ENCODE data around the gene NUDT14.

Gene NUDT14

GRCh38 chr14:105152794-105153241 lies 28.3 kb downstream of the NUDT14 start:
- Histone ChIP-seq H3K36me3 (ENCODE audit: insufficient read depth, low read length) (no peaks in the 10 kb centered on the region), H3K9ac (ENCODE audit: insufficient read length) (no peak overlapping the region), H3K27ac (no peak overlapping the region), H3K4me3 (no peak overlapping the region), H3K9me3 (ENCODE audit: low read depth, low read length) (no peaks in the 10 kb centered on the region)
- TF ChIP-seq POLR2AphosphoS5 (IDR thresholded peaks at IDR 0.05; ENCODE audit: borderline replicate concordance, low read depth, low read length) (no peak), EZH2 (IDR thresholded peaks at IDR 0.05) (no peak)
- no peak for DNase-seq (ENCODE audit: low read depth, low spot score)

- no peak overlapping the region for H3K9ac ChIP-seq (ENCODE audit: insufficient read length)
- DNase-seq (ENCODE audit: low read depth, low spot score) = no peak
- H3K36me3 ChIP-seq (ENCODE audit: insufficient read depth, low read length) = no peaks in the 10 kb centered on the region
Measured at GRCh38 chr14:105151838-105152793, 29.0 kb downstream of the NUDT14 start.

GRCh38 chr14:105151084-105151837 lies 29.9 kb downstream of the NUDT14 start:
- H3K9me3 ChIP-seq (ENCODE audit: low read depth, low read length) = no peaks in the 10 kb centered on the region
- no peak for DNase-seq (ENCODE audit: low read depth, low spot score)
- no peak overlapping the region for H3K27ac ChIP-seq
- no peak overlapping the region for H3K4me3 ChIP-seq
- H3K9ac ChIP-seq (ENCODE audit: insufficient read length) = no peak overlapping the region
- TF ChIP-seq EZH2 (IDR thresholded peaks at IDR 0.05) = no peak
- TF ChIP-seq POLR2AphosphoS5 (IDR thresholded peaks at IDR 0.05; ENCODE audit: borderline replicate concordance, low read depth, low read length) = no peak
- no peak for TF ChIP-seq FOXP2 (optimal IDR thresholded peaks at IDR 0.05; ENCODE audit: control extremely low read depth, extremely low read length, insufficient read depth)
- H3K36me3 ChIP-seq (ENCODE audit: insufficient read depth, low read length) = no peaks in the 10 kb centered on the region

More at GRCh38 chr14:105151838-105152793, 29.0 kb downstream of the NUDT14 start:
- Histone ChIP-seq H3K9me3 (ENCODE audit: low read depth, low read length) (no peaks in the 10 kb centered on the region), H3K4me3 (no peak overlapping the region), H3K27ac (no peak overlapping the region)
- no peak for TF ChIP-seq FOXP2 (optimal IDR thresholded peaks at IDR 0.05; ENCODE audit: control extremely low read depth, extremely low read length, insufficient read depth)
- no peak for TF ChIP-seq POLR2AphosphoS5 (IDR thresholded peaks at IDR 0.05; ENCODE audit: borderline replicate concordance, low read depth, low read length)
- TF ChIP-seq EZH2 (IDR thresholded peaks at IDR 0.05) = no peak

- TF ChIP-seq FOXP2 (optimal IDR thresholded peaks at IDR 0.05; ENCODE audit: control extremely low read depth, extremely low read length, insufficient read depth) (no peak), POLR2AphosphoS5 (IDR thresholded peaks at IDR 0.05; ENCODE audit: borderline replicate concordance, low read depth, low read length) (no peak), EZH2 (IDR thresholded peaks at IDR 0.05) (no peak)
- no peaks in the 10 kb centered on the region for H3K36me3 ChIP-seq (ENCODE audit: insufficient read depth, low read length)
Measured at GRCh38 chr14:105150368-105151083, 30.6 kb downstream of the NUDT14 start.

GRCh38 chr14:105150026-105150367 lies 31.1 kb downstream of the NUDT14 start:
- no peak overlapping the region for H3K9ac ChIP-seq (ENCODE audit: insufficient read length)
- H3K4me3 ChIP-seq = no peak overlapping the region
- DNase-seq (ENCODE audit: low read depth, low spot score) = no peak
- TF ChIP-seq POLR2AphosphoS5 (IDR thresholded peaks at IDR 0.05; ENCODE audit: borderline replicate concordance, low read depth, low read length) (no peak), EZH2 (IDR thresholded peaks at IDR 0.05) (no peak)
- no peaks in the 10 kb centered on the region for H3K36me3 ChIP-seq (ENCODE audit: insufficient read depth, low read length)
- no peak overlapping the region for H3K27ac ChIP-seq
- no peaks in the 10 kb centered on the region for H3K9me3 ChIP-seq (ENCODE audit: low read depth, low read length)

More at GRCh38 chr14:105150368-105151083, 30.6 kb downstream of the NUDT14 start:
- no peak for DNase-seq (ENCODE audit: low read depth, low spot score)
- no peak overlapping the region for H3K4me3 ChIP-seq
- no peaks in the 10 kb centered on the region for H3K9me3 ChIP-seq (ENCODE audit: low read depth, low read length)
- no peak overlapping the region for H3K27ac ChIP-seq
- H3K9ac ChIP-seq (ENCODE audit: insufficient read length) = no peak overlapping the region

- Histone ChIP-seq H3K27ac (no peak overlapping the region), H3K9ac (ENCODE audit: insufficient read length) (no peak overlapping the region), H3K9me3 (ENCODE audit: low read depth, low read length) (no peaks in the 10 kb centered on the region), H3K36me3 (ENCODE audit: insufficient read depth, low read length) (no peaks in the 10 kb centered on the region), H3K4me3 (no peak overlapping the region)
- DNase-seq (ENCODE audit: low read depth, low spot score) = no peak
- no peak for TF ChIP-seq FOXP2 (optimal IDR thresholded peaks at IDR 0.05; ENCODE audit: control extremely low read depth, extremely low read length, insufficient read depth)
- TF ChIP-seq POLR2AphosphoS5 (IDR thresholded peaks at IDR 0.05; ENCODE audit: borderline replicate concordance, low read depth, low read length) = no peak
- no peak for TF ChIP-seq EZH2 (IDR thresholded peaks at IDR 0.05)
Measured at GRCh38 chr14:105149146-105149781, 31.8 kb downstream of the NUDT14 start.

- TF ChIP-seq FOXP2 (optimal IDR thresholded peaks at IDR 0.05; ENCODE audit: control extremely low read depth, extremely low read length, insufficient read depth) (no peak), POLR2AphosphoS5 (IDR thresholded peaks at IDR 0.05; ENCODE audit: borderline replicate concordance, low read depth, low read length) (no peak), EZH2 (IDR thresholded peaks at IDR 0.05) (no peak)
- no peak overlapping the region for H3K9ac ChIP-seq (ENCODE audit: insufficient read length)
- H3K27ac ChIP-seq = no peak overlapping the region
- H3K4me3 ChIP-seq = no peak overlapping the region
- H3K9me3 ChIP-seq (ENCODE audit: low read depth, low read length) = no peaks in the 10 kb centered on the region
- no peak for DNase-seq (ENCODE audit: low read depth, low spot score)
- H3K36me3 ChIP-seq (ENCODE audit: insufficient read depth, low read length) = no peaks in the 10 kb centered on the region
Measured at GRCh38 chr14:105148604-105149145, 32.4 kb downstream of the NUDT14 start.
